DOHH2 (cell line): Measurements from ENCODE around the gene ALPI.

Experiments used
- EZH2phosphoT487 ChIP-seq: fragments of 200-600 bp; sonication (generic); IDR thresholded peaks from 2 replicates; pipeline ENCODE4 v1.6.1; 2017; ENCODE audit warnings: borderline replicate concordance, mild to moderate bottlenecking, antibody characterized with exemption, low read length, moderate library complexity, mixed read lengths
- TF ChIP-seq, protein P1 (sequence below): fragments of 200-600 bp; sonication (generic); IDR thresholded peaks from one replicate; pipeline ENCODE4 v1.5.1; 2014; ENCODE audit warnings: antibody characterized with exemption, mild to moderate bottlenecking, low read depth, low read length; ENCODE audit not compliant: poor library complexity, severe bottlenecking

DNA sequence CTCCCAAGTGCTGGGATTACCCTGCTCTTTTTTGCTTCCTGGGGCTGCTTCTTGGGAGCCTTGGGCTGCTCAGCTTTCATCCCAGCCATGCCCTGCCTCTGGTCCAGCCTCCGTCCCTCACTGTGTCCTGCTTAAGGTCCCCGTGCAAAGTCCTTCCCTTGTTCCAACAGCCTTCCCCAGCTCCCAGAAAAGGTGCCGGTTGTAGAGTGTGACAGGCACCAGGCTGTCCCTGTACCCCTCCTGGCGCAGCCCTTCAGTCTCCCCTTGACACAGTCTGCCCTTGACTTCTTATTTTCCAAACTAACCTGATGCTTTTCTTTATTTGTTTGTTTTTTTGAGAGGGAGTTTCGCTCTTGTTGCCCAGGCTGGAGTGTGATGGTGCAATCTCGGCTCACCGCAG lies 20.1 kb upstream of the ALPI start:
- TF ChIP-seq, protein P1, sequence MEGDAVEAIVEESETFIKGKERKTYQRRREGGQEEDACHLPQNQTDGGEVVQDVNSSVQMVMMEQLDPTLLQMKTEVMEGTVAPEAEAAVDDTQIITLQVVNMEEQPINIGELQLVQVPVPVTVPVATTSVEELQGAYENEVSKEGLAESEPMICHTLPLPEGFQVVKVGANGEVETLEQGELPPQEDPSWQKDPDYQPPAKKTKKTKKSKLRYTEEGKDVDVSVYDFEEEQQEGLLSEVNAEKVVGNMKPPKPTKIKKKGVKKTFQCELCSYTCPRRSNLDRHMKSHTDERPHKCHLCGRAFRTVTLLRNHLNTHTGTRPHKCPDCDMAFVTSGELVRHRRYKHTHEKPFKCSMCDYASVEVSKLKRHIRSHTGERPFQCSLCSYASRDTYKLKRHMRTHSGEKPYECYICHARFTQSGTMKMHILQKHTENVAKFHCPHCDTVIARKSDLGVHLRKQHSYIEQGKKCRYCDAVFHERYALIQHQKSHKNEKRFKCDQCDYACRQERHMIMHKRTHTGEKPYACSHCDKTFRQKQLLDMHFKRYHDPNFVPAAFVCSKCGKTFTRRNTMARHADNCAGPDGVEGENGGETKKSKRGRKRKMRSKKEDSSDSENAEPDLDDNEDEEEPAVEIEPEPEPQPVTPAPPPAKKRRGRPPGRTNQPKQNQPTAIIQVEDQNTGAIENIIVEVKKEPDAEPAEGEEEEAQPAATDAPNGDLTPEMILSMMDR: no peak
- TF ChIP-seq EZH2phosphoT487: no peak
